ENCODE measurements around the gene IL7R.

IL7R gene

GRCh38 chr5:35898952-35899660 lies 42.4 kb downstream of the IL7R start:
- Histone ChIP-seq H3K4me1 (ENCODE audit: insufficient read depth, low read length) (no peaks in the 10 kb centered on the region), H3K9ac (ENCODE audit: low read depth, low read length) (no peak overlapping the region), H3K36me3 (ENCODE audit: insufficient read depth, low read length) (no peaks in the 10 kb centered on the region), H3K9me3 (ENCODE audit: control insufficient read depth, insufficient read depth, low read length) (no peaks in the 10 kb centered on the region)

GRCh38 chr5:35899800-35900199 lies 43.1 kb downstream of the IL7R start:
- Histone ChIP-seq H3K9me3 (ENCODE audit: control insufficient read depth, insufficient read depth, low read length) (no peaks in the 10 kb centered on the region), H3K9ac (ENCODE audit: low read depth, low read length) (no peak overlapping the region), H3K4me1 (ENCODE audit: insufficient read depth, low read length) (no peaks in the 10 kb centered on the region), H3K36me3 (ENCODE audit: insufficient read depth, low read length) (no peaks in the 10 kb centered on the region)

- H3K36me3 ChIP-seq (ENCODE audit: insufficient read depth, low read length), result no peaks in the 10 kb centered on the region
- no peak overlapping the region for H3K9ac ChIP-seq (ENCODE audit: low read depth, low read length)
- no peaks in the 10 kb centered on the region for H3K4me1 ChIP-seq (ENCODE audit: insufficient read depth, low read length)
- H3K9me3 ChIP-seq (ENCODE audit: control insufficient read depth, insufficient read depth, low read length), result no peaks in the 10 kb centered on the region
Observed at GRCh38 chr5:35900972-35901695, 44.4 kb downstream of the IL7R start.

DNA sequence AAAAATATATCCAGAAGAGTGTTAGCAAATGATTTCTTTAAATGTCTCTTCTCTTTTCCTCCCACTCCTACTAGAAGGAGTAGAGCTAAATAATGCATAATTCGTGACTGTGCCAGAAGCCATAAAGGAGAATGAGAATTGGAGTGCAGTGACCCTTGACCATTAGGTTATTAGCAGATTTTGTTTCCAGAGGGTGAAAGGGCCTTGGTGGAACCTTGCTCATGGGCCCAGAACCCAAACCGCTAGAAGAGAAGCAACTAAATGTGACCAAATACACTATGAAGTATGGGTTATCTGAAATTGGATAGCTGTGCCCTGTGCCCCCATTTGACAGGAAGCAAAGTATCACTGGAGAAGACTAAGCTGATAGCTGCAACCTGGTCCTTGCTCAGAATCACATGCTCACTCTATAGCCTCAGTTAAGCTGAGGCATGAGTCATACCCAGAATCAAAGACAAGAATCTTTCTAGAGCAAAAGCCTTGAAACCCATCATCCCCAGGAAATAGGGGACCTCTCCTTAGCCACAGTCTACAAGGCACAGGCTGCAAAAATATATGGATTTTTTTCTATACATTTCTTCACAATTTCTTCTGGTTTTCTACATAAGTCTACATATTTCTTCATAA lies 45.5 kb downstream of the IL7R start:
- Histone ChIP-seq H3K9me3 (ENCODE audit: control insufficient read depth, insufficient read depth, low read length) (no peaks in the 10 kb centered on the region), H3K9ac (ENCODE audit: low read depth, low read length) (no peak overlapping the region), H3K36me3 (ENCODE audit: insufficient read depth, low read length) (no peaks in the 10 kb centered on the region), H3K4me1 (ENCODE audit: insufficient read depth, low read length) (no peaks in the 10 kb centered on the region)

DNA sequence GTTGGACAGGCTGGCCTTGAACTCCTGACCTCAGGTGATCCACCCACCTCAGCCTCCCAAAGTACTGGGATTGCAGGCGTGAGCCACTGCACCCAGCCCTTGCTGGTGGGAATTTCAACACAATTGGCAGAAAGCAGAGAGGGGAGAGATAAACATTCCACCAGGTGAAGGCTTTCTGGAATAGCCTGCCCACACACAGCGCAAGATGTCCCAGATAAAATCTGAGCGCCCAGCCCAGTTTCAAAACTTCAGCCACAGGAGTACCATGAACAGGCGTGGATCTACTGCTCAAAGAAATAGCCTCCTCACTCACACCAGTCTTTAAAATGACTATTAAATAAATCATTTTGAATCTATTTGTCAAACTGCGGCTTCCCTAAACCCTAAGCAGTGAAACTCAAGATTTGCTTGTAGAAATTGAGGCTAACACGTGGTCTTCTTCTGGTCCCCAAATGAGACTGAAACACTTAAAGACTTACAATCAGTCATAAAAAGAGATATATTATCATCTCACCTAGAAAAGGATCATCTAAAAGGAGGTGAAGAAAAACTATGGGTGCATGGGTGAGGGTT lies 47.0 kb downstream of the IL7R start:
- Histone ChIP-seq H3K36me3 (ENCODE audit: insufficient read depth, low read length) (no peaks in the 10 kb centered on the region), H3K4me1 (ENCODE audit: insufficient read depth, low read length) (no peaks in the 10 kb centered on the region), H3K9me3 (ENCODE audit: control insufficient read depth, insufficient read depth, low read length) (no peaks in the 10 kb centered on the region), H3K9ac (ENCODE audit: low read depth, low read length) (no peak overlapping the region)

GRCh38 chr5:35904443-35905132 lies 47.9 kb downstream of the IL7R start:
- Histone ChIP-seq H3K4me1 (ENCODE audit: insufficient read depth, low read length) (no peaks in the 10 kb centered on the region), H3K9ac (ENCODE audit: low read depth, low read length) (no peak overlapping the region), H3K36me3 (ENCODE audit: insufficient read depth, low read length) (no peaks in the 10 kb centered on the region), H3K9me3 (ENCODE audit: control insufficient read depth, insufficient read depth, low read length) (no peaks in the 10 kb centered on the region)

- no peaks in the 10 kb centered on the region; the same call in 1 of the 2 replicates for H3K9me3 ChIP-seq (ENCODE audit: control insufficient read depth, insufficient read depth, low read length)
- H3K9ac ChIP-seq (ENCODE audit: low read depth, low read length), result no peak overlapping the region
- no peaks in the 10 kb centered on the region for H3K36me3 ChIP-seq (ENCODE audit: insufficient read depth, low read length)
- no peaks in the 10 kb centered on the region for H3K4me1 ChIP-seq (ENCODE audit: insufficient read depth, low read length)
Observed at GRCh38 chr5:35908228-35908627, 51.5 kb downstream of the IL7R start.

GRCh38 chr5:35908814-35909213 lies 52.1 kb downstream of the IL7R start:
- H3K36me3 ChIP-seq (ENCODE audit: insufficient read depth, low read length), result no peaks in the 10 kb centered on the region
- H3K9ac ChIP-seq (ENCODE audit: low read depth, low read length), result no peak overlapping the region
- no peaks in the 10 kb centered on the region; the same call in 1 of the 2 replicates for H3K9me3 ChIP-seq (ENCODE audit: control insufficient read depth, insufficient read depth, low read length)
- H3K4me1 ChIP-seq (ENCODE audit: insufficient read depth, low read length), result no peaks in the 10 kb centered on the region

DNA sequence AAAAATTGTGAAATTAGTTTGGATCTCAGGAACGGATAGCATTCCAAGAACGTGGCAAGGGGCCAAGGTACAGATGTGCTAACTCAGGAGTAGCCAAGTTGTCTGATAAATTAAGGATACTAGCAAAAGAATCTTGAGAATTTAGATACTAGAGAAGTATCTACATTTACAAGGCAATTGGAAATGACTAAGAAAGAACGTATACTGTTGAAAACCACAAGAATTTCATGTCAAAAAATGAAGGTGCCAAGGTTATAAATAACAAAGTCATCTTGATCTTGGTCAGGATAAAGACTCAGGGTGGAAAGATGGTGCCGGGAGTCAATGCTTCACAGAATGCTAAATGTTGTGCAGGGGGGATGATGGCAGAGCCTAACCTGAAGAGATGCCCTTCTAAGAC lies 62.5 kb downstream of the IL7R start:
- no peaks in the 10 kb centered on the region for H3K9me3 ChIP-seq (ENCODE audit: control insufficient read depth, insufficient read depth, low read length)

GRCh38 chr5:35920890-35921289 lies 64.2 kb downstream of the IL7R start:
- Histone ChIP-seq H3K9ac (ENCODE audit: low read depth, low read length) (no peak overlapping the region), H3K4me1 (ENCODE audit: insufficient read depth, low read length) (no peaks in the 10 kb centered on the region), H3K36me3 (ENCODE audit: insufficient read depth, low read length) (no peaks in the 10 kb centered on the region), H3K9me3 (ENCODE audit: control insufficient read depth, insufficient read depth, low read length) (no peaks in the 10 kb centered on the region)

More for the DNA sequence above, 62.5 kb downstream of the IL7R start:
- Histone ChIP-seq H3K4me1 (ENCODE audit: insufficient read depth, low read length) (no peaks in the 10 kb centered on the region), H3K9ac (ENCODE audit: low read depth, low read length) (no peak overlapping the region), H3K36me3 (ENCODE audit: insufficient read depth, low read length) (no peaks in the 10 kb centered on the region)

- H3K9me3 ChIP-seq (ENCODE audit: control insufficient read depth, insufficient read depth, low read length), result no peaks in the 10 kb centered on the region
- H3K4me1 ChIP-seq (ENCODE audit: insufficient read depth, low read length), result no peaks in the 10 kb centered on the region
- H3K36me3 ChIP-seq (ENCODE audit: insufficient read depth, low read length), result no peaks in the 10 kb centered on the region
- H3K9ac ChIP-seq (ENCODE audit: low read depth, low read length), result no peak overlapping the region
Observed at GRCh38 chr5:35921930-35922329, 65.2 kb downstream of the IL7R start.

- no peaks in the 10 kb centered on the region for H3K36me3 ChIP-seq (ENCODE audit: insufficient read depth, low read length)
- H3K9me3 ChIP-seq (ENCODE audit: control insufficient read depth, insufficient read depth, low read length), result no peaks in the 10 kb centered on the region
- H3K9ac ChIP-seq (ENCODE audit: low read depth, low read length), result no peak overlapping the region
- no peaks in the 10 kb centered on the region for H3K4me1 ChIP-seq (ENCODE audit: insufficient read depth, low read length)
Observed at GRCh38 chr5:35922468-35922867, 65.8 kb downstream of the IL7R start.

DNA sequence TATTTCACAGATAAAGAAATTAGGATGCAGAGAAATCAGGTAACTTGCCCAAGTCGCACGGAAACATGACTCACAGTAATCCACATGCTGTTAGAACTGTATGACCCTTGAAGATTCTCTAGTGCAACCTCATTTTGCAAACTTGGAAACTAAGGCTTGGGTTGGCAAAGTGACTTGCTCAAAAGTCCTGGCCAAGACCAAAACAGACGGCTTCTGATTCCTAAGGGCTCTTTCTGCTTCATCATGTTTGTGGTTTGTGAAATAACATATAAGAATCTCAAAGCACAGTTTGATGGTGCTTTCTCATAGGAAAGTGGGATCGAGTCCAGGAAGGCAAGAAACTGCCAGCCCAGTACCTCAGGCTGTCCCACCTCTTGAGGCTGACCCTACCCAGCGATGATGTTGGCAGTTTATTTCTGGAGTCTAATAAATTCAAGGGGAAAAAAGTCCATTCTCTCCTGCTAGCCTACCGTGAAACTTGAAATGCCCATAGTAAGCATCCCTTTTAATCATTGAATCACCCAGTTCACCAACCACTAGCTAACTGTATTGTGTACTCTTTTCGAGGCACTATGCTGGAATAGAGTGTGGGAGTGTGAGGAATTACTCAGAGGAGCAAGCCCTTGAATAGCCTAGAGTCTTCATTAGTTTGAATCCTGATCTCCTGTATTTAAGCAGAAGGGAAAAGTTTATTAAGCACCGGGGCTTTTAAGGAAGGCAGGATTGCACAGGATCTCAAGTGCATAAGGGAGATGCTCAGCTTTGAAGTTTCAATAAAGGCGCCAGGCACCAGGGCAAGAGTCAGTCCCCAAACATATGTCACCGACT lies 67.6 kb downstream of the IL7R start:
- H3K9me3 ChIP-seq (ENCODE audit: control insufficient read depth, insufficient read depth, low read length), result no peaks in the 10 kb centered on the region
- no peaks in the 10 kb centered on the region for H3K4me1 ChIP-seq (ENCODE audit: insufficient read depth, low read length)
- H3K36me3 ChIP-seq (ENCODE audit: insufficient read depth, low read length), result no peaks in the 10 kb centered on the region
- H3K9ac ChIP-seq (ENCODE audit: low read depth, low read length), result no peak overlapping the region

Data from ES-I3 (cell line).